ENCODE measurements around the gene NID2. TPM values are rescaled to one million over a fixed set of nuclear protein-coding genes. Genes with fewer than 3 reads are reported as not detected.

Gene NID2
- total and polyA plus RNA-seq, 2 experiments from 2014 or later: 52.8 to 65.7 TPM

- peak; percentile 26 for DNase-seq (ENCODE audit: low spot score)
- 73% methylated on average over 4 of the region's 4 CpGs for WGBS (ENCODE audit: low lambda C conversion rate, missing lambda C conversion rate)
- H3K36me3 ChIP-seq (replicated peaks; ENCODE audit: insufficient read depth, low read depth): no peaks in the 10 kb centered on the region
- no peaks in the 10 kb centered on the region for H3K27me3 ChIP-seq
- no peak overlapping the region for H3K4me3 ChIP-seq
- H3K4me2 ChIP-seq: no peak overlapping the region
- H3K9me3 ChIP-seq (ENCODE audit: low read depth): no peaks in the 10 kb centered on the region
- no peaks in the 10 kb centered on the region for H3K79me2 ChIP-seq
- no peaks in the 10 kb centered on the region for H3K9me2 ChIP-seq (replicated peaks; ENCODE audit: insufficient read depth)
- H2AFZ ChIP-seq: no peak overlapping the region
- H3K27ac ChIP-seq: peak overlapping the region; percentile 22
- no peak for TF ChIP-seq EZH2phosphoT487 (IDR thresholded peaks at IDR 0.05; ENCODE audit: low read depth, severe bottlenecking, unreplicated experiment)
- H3K4me1 ChIP-seq (ENCODE audit: insufficient read depth): peaks cover 6% of the 10 kb centered on the region
- no peaks in the 10 kb centered on the region for H4K20me1 ChIP-seq (ENCODE audit: insufficient read depth, poor library complexity, severe bottlenecking)
These were observed 50.6 kb downstream of the NID2 start for GRCh38 chr14:52018252-52018651.

GRCh38 chr14:52015411-52016030 is 53.3 kb downstream of the NID2 start:
- Histone ChIP-seq H3K27me3 (no peaks in the 10 kb centered on the region), H2AFZ (no peak overlapping the region), H3K4me1 (ENCODE audit: insufficient read depth) (peaks cover 6% of the 10 kb centered on the region), H3K4me2 (no peak overlapping the region), H3K4me3 (no peak overlapping the region), H3K79me2 (no peaks in the 10 kb centered on the region), H3K27ac (no peak overlapping the region), H4K20me1 (ENCODE audit: insufficient read depth, poor library complexity, severe bottlenecking) (no peaks in the 10 kb centered on the region), H3K36me3 (replicated peaks; ENCODE audit: insufficient read depth, low read depth) (no peaks in the 10 kb centered on the region), H3K9me2 (replicated peaks; ENCODE audit: insufficient read depth) (no peaks in the 10 kb centered on the region), H3K9me3 (ENCODE audit: low read depth) (no peaks in the 10 kb centered on the region)
- TF ChIP-seq EZH2 (IDR thresholded peaks at IDR 0.05; ENCODE audit: borderline replicate concordance) (no peak), EZH2phosphoT487 (IDR thresholded peaks at IDR 0.05; ENCODE audit: low read depth, severe bottlenecking, unreplicated experiment) (no peak)
- TF ChIP-seq, protein P1, sequence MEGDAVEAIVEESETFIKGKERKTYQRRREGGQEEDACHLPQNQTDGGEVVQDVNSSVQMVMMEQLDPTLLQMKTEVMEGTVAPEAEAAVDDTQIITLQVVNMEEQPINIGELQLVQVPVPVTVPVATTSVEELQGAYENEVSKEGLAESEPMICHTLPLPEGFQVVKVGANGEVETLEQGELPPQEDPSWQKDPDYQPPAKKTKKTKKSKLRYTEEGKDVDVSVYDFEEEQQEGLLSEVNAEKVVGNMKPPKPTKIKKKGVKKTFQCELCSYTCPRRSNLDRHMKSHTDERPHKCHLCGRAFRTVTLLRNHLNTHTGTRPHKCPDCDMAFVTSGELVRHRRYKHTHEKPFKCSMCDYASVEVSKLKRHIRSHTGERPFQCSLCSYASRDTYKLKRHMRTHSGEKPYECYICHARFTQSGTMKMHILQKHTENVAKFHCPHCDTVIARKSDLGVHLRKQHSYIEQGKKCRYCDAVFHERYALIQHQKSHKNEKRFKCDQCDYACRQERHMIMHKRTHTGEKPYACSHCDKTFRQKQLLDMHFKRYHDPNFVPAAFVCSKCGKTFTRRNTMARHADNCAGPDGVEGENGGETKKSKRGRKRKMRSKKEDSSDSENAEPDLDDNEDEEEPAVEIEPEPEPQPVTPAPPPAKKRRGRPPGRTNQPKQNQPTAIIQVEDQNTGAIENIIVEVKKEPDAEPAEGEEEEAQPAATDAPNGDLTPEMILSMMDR (IDR thresholded peaks at IDR 0.05; ENCODE audit: poor library complexity): peak; percentile 35
- DNase-seq (ENCODE audit: low spot score): peak; percentile 46
- WGBS (ENCODE audit: low lambda C conversion rate, missing lambda C conversion rate): 72% methylated on average over 8 of the region's 8 CpGs

DNA sequence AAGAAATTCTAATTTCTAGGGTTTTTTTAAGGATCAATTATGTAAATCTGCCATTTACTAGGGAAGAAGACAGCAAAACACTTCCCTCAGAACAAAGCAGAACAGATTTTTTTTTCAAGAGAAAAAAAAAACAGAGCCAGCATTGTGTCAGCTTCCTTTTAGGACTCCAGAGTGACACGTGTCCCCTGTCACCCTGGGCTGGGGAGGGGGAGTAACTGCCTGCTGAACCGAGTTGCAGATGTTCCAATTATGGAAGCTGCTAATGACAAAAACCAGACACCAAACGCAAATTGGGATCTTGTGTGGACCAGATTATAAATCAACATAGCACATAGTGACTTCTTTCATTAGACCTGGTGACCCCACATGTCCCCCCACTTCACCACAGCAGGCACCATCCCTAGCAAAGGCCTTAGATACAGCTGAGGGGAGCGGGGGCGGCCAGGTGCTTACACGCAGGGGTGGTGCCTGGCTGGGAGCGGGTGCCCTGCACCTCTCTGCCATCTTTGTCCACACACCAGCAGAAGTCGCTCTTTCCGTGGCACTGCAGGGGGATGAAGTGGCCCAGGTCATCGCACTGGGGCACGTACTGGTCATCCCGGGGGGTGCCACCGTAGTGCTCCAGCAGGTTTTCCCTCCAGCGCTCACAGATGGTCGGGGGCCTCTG is 54.1 kb downstream of the NID2 start:
- no peaks in the 10 kb centered on the region for H3K9me3 ChIP-seq (ENCODE audit: low read depth)
- H3K4me2 ChIP-seq: no peak overlapping the region
- peaks cover 6% of the 10 kb centered on the region for H3K4me1 ChIP-seq (ENCODE audit: insufficient read depth)
- H2AFZ ChIP-seq: no peak overlapping the region
- no peak overlapping the region for H3K27ac ChIP-seq
- no peaks in the 10 kb centered on the region for H4K20me1 ChIP-seq (ENCODE audit: insufficient read depth, poor library complexity, severe bottlenecking)
- no peak for DNase-seq (ENCODE audit: low spot score)
- no peak for TF ChIP-seq EZH2phosphoT487 (IDR thresholded peaks at IDR 0.05; ENCODE audit: low read depth, severe bottlenecking, unreplicated experiment)
- H3K9me2 ChIP-seq (replicated peaks; ENCODE audit: insufficient read depth): no peaks in the 10 kb centered on the region
- 78% methylated on average over 15 of the region's 15 CpGs for WGBS (ENCODE audit: low lambda C conversion rate, missing lambda C conversion rate)
- H3K79me2 ChIP-seq: no peaks in the 10 kb centered on the region
- no peaks in the 10 kb centered on the region for H3K27me3 ChIP-seq
- no peak overlapping the region for H3K4me3 ChIP-seq
- H3K36me3 ChIP-seq (replicated peaks; ENCODE audit: insufficient read depth, low read depth): no peaks in the 10 kb centered on the region

DNA sequence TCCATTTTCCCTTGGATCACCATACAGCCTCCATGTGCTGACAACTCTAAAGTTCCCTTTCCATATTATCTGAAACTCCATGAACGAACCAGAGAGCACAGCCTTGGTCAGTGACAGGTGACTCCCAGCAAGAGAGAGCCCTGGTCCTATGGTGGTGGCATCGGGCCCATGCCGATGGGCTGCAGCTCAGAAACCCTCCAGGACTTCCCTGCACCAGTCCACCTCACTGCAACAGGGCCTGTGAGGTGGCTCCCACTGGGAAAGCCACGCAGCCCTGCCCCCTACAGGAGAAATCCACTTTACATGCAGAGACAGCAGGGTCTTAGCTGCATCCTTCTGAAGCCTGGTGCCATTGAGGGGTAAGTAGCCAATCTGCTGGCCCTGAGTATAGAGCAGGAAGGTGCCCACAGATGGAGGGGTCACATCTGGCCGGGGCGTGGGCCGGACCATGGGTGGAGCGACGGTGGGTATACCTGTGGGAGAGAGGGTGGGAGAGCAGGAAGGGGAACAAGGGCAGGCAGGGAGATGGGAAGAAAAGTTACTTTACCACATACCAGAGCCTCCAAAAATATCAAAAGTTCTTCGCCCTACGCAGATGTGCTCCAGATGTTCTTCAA is 54.8 kb downstream of the NID2 start:
- H3K27me3 ChIP-seq: no peaks in the 10 kb centered on the region
- no peaks in the 10 kb centered on the region for H3K9me3 ChIP-seq (ENCODE audit: low read depth)
- no peaks in the 10 kb centered on the region for H3K36me3 ChIP-seq (replicated peaks; ENCODE audit: insufficient read depth, low read depth)
- no peak for TF ChIP-seq EZH2 (IDR thresholded peaks at IDR 0.05; ENCODE audit: borderline replicate concordance)
- TF ChIP-seq, protein P1 (IDR thresholded peaks at IDR 0.05; ENCODE audit: poor library complexity): peak; percentile 9
- H3K4me2 ChIP-seq: no peak overlapping the region
- peaks cover under 1% of the 10 kb centered on the region for H3K4me1 ChIP-seq (ENCODE audit: insufficient read depth)
- no peak overlapping the region for H3K4me3 ChIP-seq
- H3K27ac ChIP-seq: no peak overlapping the region
- no peaks in the 10 kb centered on the region for H3K9me2 ChIP-seq (replicated peaks; ENCODE audit: insufficient read depth)
- WGBS (ENCODE audit: low lambda C conversion rate, missing lambda C conversion rate): 78% methylated on average over 11 of the region's 11 CpGs
- no peaks in the 10 kb centered on the region for H3K79me2 ChIP-seq
- H4K20me1 ChIP-seq (ENCODE audit: insufficient read depth, poor library complexity, severe bottlenecking): no peaks in the 10 kb centered on the region
- no peak for DNase-seq (ENCODE audit: low spot score)
- no peak overlapping the region for H2AFZ ChIP-seq
